GM18502 (cell line): ENCODE results near the gene TMEM125.
A peak's percentile ranks its signal among the peaks of the same experiment; 100 is the strongest.

ENCODE experiments used
- ATAC-seq: cut with Tn5 transposase; IDR thresholded peaks from one replicate; pipeline ENCODE4 v1.9.1; 2021; ENCODE audit warnings: mild to moderate bottlenecking; ENCODE audit not compliant: unreplicated experiment, poor library complexity

Gene TMEM125

GRCh38 chr1:43269627-43270375 lies at the start of gene TMEM125:
TMEM125 (plus strand) TSS chr1:43269983; CDS start chr1:43272723, 2,740 bp downstream.
- ATAC-seq = no peak

GRCh38 chr1:43220905-43221778 lies 48.6 kb upstream of the TMEM125 start:
- ATAC-seq = peak; percentile 73

DNA sequence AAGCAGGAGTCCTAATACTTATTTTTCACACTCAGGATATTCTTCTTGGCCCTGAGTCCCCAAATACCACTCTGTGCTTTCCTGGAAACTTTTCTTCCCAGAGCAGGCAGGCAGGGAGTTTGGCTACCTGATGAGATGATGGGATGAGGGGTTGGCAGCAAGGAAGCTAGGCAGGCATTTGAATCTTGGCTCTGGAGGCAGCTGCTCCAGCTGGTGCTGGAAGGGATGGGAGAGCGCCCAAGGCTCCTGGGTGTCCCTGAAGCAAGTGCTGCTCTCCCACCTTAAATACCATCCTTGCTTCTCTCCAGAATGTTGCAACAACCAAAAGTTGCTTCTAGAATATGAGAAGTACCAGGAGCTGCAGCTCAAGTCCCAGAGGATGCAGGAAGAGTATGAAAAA lies 48.0 kb upstream of the TMEM125 start:
- no peak for ATAC-seq

- ATAC-seq = no peak
Measured at GRCh38 chr1:43222879-43223278, 46.9 kb upstream of the TMEM125 start.

DNA sequence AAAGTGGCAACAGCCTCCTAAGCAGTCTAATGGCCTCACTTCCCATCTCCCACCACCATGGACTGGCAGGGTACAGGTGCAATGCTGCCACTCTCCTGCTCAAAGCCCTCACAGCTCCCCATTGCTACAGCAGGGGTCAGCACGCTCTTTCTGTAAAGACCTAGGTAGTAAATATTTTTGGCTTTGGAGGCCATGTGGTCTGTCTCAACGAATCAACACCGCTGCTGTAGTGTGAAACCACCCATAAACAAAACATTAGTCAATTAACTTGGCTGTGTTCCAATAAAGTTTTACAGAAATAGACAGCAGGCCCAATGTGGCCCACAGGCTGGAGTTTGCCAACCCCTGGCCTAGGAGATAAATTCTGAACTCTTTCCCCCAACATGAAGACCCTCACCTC lies 44.6 kb upstream of the TMEM125 start:
- no peak for ATAC-seq

- ATAC-seq = no peak
Measured at GRCh38 chr1:43227143-43227764, 42.5 kb upstream of the TMEM125 start.

- no peak for ATAC-seq
Measured at GRCh38 chr1:43229826-43230780, 39.7 kb upstream of the TMEM125 start.

DNA sequence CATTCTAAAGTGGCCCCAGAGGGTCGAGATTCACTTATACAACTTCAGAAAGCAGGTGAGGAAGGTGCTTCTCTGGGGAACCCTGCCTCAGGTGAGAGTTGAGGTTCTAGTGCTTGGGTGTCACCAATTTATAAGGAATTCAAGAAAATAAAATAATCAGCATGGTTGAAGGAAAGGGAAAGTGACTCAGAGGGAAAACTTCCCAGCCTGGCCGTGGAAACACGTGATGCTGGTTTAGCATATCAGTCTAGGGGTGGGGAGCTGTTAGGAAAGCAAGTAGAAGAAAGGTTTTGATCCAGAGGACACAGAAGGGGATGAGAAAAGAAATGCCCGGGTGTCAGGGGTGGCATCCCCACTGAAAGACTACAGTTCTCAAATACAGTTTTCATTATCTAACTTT lies 37.7 kb upstream of the TMEM125 start:
- ATAC-seq = no peak

DNA sequence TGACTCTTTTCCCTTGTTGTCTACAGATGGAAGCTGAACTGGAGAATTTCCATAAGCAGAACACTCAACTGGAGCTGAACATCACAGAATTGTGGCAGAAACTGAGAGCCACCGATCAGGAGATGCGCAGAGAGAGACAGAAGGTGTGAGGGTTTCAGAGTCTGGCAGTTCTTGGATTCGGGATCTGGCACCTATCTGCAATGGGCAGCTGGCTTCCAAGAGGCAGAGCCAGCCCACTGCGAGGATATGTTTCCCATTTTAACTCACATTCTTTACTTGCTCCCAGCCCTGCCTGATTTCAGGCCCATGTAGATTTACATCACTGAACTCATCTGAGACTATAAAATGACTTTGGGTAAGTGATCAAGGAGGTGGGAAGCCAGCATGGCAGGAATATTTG lies 37.3 kb upstream of the TMEM125 start:
- no peak for ATAC-seq

GRCh38 chr1:43233631-43234030 lies 36.2 kb upstream of the TMEM125 start:
- ATAC-seq = no peak

DNA sequence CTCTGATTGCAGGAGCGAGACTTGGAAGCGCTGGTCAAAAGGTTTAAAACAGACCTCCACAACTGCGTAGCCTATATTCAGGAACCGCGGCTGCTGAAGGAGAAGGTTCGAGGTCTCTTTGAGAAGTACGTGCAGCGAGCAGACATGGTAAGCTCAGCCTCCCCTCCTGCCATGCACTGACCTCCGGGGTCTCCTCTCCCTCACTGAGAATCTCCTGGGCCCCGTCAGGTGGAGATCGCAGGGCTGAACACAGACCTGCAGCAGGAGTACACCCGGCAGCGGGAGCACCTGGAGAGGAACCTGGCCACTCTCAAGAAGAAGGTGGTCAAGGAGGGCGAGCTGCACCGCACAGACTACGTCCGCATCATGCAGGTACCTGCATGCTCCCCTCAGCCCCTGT lies 35.5 kb upstream of the TMEM125 start:
- no peak for ATAC-seq

- no peak for ATAC-seq
Measured at GRCh38 chr1:43235040-43235439, 34.7 kb upstream of the TMEM125 start.

DNA sequence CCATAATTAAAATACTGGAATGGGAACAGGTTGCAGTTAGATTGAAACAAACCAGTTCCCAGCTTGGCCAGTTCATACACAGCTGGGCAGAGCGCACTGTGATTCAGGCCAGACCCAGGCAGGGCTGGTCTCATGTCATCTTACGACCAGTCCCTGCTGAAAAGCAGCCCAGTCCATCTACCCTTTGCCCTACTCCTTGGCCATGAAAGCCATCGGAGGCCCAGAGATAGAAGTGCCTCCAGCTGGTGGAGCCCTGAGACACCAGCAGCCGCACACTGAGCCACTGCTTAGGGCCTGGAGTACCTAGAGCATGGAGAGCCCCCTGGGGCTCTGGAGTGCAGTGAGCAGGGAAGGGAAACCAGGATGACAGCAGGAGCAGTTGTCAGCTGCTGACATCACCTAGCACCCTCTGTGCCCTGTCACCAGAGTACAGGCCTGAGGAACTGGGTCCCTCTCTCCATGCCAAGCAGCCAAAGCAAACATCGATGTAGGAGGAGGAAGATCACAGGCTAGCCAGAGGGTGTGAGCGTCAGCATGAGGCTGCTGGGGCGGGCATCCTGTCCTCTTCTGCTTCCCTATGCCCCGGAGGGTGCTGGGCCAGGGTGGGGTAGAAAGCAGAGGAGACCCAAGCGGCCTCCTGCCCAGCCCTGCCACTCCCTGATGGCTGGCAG lies 34.2 kb upstream of the TMEM125 start:
- no peak for ATAC-seq

GRCh38 chr1:43237121-43237520 lies 32.7 kb upstream of the TMEM125 start:
- ATAC-seq = no peak

DNA sequence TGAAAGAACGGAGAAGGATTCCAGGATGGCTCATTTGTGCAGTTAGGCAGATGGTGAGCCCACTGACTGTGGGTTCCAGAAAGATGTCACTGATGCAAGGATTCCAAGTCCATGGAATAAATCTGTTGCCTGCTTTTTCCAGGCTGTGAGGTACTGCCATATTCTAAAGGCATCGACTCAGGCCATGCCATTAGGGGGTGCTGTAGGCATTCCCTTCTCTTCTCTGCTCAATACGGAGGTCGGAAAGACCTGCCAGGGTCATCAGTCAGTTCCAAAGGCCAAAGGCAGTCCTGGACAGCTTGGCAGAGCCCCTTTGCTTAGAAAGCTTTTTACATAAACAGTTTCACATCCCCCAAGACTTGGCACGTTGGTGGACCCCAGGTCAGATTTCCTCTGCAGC lies 31.7 kb upstream of the TMEM125 start:
- no peak for ATAC-seq

DNA sequence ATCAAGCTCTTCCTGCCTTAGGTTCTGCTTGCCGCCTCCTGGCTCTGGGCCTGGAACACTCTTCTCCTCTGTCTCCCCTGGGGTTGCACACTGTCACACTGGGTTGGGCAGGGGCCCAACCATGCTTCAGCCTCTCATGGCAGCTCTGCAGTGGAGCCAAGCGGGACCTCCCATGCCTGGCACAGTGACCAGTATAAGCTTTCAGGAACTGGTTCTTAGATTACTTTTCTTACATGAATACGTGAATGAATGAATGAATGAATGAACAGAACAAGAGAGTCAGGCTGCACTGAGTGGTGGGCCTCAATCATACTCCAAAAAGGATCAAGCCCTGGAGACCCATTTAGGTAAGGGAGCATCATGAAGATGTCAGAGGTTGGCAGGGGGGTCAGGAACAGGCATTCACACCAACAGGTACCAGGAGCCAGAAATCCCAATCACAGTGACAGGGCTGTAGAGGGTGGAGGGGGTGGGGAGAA lies 30.8 kb upstream of the TMEM125 start:
- peak; percentile 10 for ATAC-seq

DNA sequence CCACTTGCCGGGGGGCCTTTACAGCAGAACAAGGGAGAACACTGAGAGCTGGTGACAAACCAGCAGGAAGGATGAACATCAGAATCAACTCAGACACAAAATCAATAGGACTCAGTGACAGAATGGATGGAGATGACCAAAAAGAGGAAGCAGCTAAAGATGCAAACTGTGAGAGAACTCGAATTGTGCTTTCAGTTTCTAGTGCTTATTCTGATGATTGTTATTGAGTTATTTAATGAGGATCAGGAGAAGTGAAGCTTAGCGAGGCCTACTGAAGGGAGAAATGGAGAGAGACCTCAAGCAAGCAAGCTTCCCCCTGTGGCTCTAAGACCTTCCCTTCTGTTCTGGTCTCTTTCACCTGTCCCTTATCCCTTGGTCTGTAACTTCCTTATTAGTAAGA lies 30.3 kb upstream of the TMEM125 start:
- peak; percentile 76 for ATAC-seq

DNA sequence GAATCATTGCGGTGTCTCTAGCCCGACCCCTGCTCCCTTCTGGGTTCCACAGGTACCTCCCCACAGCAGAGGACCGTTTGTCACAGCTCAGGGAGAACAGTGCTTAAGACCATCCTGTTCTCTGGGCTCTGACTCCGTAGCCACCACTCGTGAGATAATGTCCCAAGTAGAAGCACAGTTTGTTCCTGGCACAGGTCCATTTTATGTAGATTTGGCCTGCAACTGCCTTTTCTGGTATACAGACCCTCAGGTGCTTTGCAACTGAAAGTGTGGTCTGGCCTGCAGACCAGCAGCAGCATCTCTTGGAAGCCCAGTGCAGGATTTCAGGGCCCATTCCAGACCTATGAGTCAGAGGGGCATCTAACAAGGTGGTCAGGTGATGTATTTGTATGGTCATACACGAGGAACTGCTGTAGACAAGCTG lies 28.4 kb upstream of the TMEM125 start:
- ATAC-seq = no peak

- no peak for ATAC-seq
Measured at GRCh38 chr1:43243299-43243698, 26.5 kb upstream of the TMEM125 start.
